ENCODE measurements around the gene ILF3. TPM values are rescaled to one million over a fixed set of nuclear protein-coding genes. Genes with fewer than 3 reads are reported as not detected.

Gene ILF3
- total and polyA plus RNA-seq, 2 of the 13 experiments (the other 11 are each of a cell fraction or from before 2014, with no cell fraction given): 120 to 173 TPM

GRCh38 chr19:10717054-10717355, 62.9 kb downstream of the ILF3 start (continued):
- TF ChIP-seq ZNF512 (CRISPR knock-in tag; IDR thresholded peaks at IDR 0.05): peak; percentile 99
- TF ChIP-seq ZNF274 (CRISPR knock-in tag; IDR thresholded peaks at IDR 0.05): no peak
- TF ChIP-seq ZNF460 (CRISPR knock-in tag; IDR thresholded peaks at IDR 0.05; ENCODE audit: borderline replicate concordance): peak; percentile 22; the same call in 1 of the 2 replicates
- TF ChIP-seq PLSCR1 (CRISPR knock-in tag; IDR thresholded peaks at IDR 0.05; ENCODE audit: borderline replicate concordance): no peak
- TF ChIP-seq ZNF788 (CRISPR knock-in tag; IDR thresholded peaks at IDR 0.05; ENCODE audit: borderline replicate concordance): 0 out of 2 replicates have a peak, but pooled peaks have one; percentile 36
- 0 out of 2 replicates have a peak, but pooled peaks have one; percentile 26 for TF ChIP-seq ZNF275 (CRISPR knock-in tag; IDR thresholded peaks at IDR 0.05; ENCODE audit: borderline replicate concordance)
- 0 out of 2 replicates have a peak, but pooled peaks have one; percentile 39 for TF ChIP-seq NCOA2 (CRISPR knock-in tag; IDR thresholded peaks at IDR 0.05)
- TF ChIP-seq ZNF891 (CRISPR knock-in tag; IDR thresholded peaks at IDR 0.05): 0 out of 2 replicates have a peak, but pooled peaks have one; percentile 39

All from HepG2 (cell line).